ENCODE data around the gene PIP4K2A. TPM values are rescaled to one million over a fixed set of nuclear protein-coding genes. Genes with fewer than 3 reads are reported as not detected.
A peak's percentile ranks its signal among the peaks of the same experiment; 100 is the strongest.

PIP4K2A gene
- polyA plus RNA-seq, 1 experiment: 24.1 TPM

GRCh38 chr10:22683140-22683389, 31.3 kb downstream of the PIP4K2A start:
- H3K4me3 ChIP-seq (ENCODE audit: low read depth, low read length): no peak overlapping the region
- no peak overlapping the region for H3K27ac ChIP-seq (ENCODE audit: low read depth, low read length)
- ChIA-PET CTCF (no interaction called here), POLR2A (no interaction called here)
- no peaks in the 10 kb centered on the region for H3K9me3 ChIP-seq (ENCODE audit: control insufficient read depth, insufficient read depth, low read length)
- H3K27me3 ChIP-seq (ENCODE audit: control insufficient read depth, insufficient read depth, low read length): no peaks in the 10 kb centered on the region
- no peak for TF ChIP-seq CTCF (IDR thresholded peaks at IDR 0.05; ENCODE audit: low read depth, low read length)
- DNase-seq (ENCODE audit: low read depth, low spot score): no peak

GRCh38 chr10:22682237-22683139, 31.9 kb downstream of the PIP4K2A start:
- POLR2A ChIA-PET: no interaction called here
- Histone ChIP-seq H3K4me3 (ENCODE audit: low read depth, low read length) (no peak overlapping the region), H3K27ac (ENCODE audit: low read depth, low read length) (no peak overlapping the region), H3K27me3 (ENCODE audit: control insufficient read depth, insufficient read depth, low read length) (no peaks in the 10 kb centered on the region), H3K9me3 (ENCODE audit: control insufficient read depth, insufficient read depth, low read length) (no peaks in the 10 kb centered on the region)
- no peak for DNase-seq (ENCODE audit: low read depth, low spot score)
- CTCF ChIA-PET: no interaction called here
- TF ChIP-seq CTCF (IDR thresholded peaks at IDR 0.05; ENCODE audit: low read depth, low read length): no peak

DNA sequence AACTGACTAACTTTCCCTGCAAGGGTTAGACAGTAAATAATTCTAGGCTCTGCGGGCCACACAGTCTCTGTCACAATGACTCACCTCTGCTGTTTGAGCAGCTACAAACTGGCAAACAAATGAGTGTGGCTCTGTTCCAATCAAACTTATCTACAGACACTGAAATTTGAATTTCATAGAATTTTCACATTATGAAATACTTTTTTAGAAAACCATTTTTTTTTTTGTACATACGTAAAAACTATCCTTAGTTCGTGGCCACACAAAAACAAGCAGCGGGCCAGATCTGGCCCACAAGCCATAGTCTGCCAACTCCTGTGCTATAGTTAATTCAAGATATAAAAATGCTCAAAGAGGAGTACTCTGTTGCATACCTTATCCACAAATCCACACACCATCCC, 32.6 kb downstream of the PIP4K2A start:
- DNase-seq (ENCODE audit: low read depth, low spot score): no peak

GRCh38 chr10:22681301-22681700, 33.1 kb downstream of the PIP4K2A start:
- CTCF ChIA-PET: no interaction called here
- Histone ChIP-seq H3K27ac (ENCODE audit: low read depth, low read length) (peak overlapping the region; percentile 13), H3K27me3 (ENCODE audit: control insufficient read depth, insufficient read depth, low read length) (no peaks in the 10 kb centered on the region), H3K4me3 (ENCODE audit: low read depth, low read length) (no peak overlapping the region), H3K9me3 (ENCODE audit: control insufficient read depth, insufficient read depth, low read length) (no peaks in the 10 kb centered on the region)
- no peak for TF ChIP-seq CTCF (IDR thresholded peaks at IDR 0.05; ENCODE audit: low read depth, low read length)
- POLR2A ChIA-PET: no interaction called here
- no peak for DNase-seq (ENCODE audit: low read depth, low spot score)

More for the DNA sequence above, 32.6 kb downstream of the PIP4K2A start:
- Histone ChIP-seq H3K27me3 (ENCODE audit: control insufficient read depth, insufficient read depth, low read length) (no peaks in the 10 kb centered on the region), H3K9me3 (ENCODE audit: control insufficient read depth, insufficient read depth, low read length) (no peaks in the 10 kb centered on the region), H3K27ac (ENCODE audit: low read depth, low read length) (no peak overlapping the region), H3K4me3 (ENCODE audit: low read depth, low read length) (no peak overlapping the region)
- ChIA-PET POLR2A (no interaction called here), CTCF (no interaction called here)
- TF ChIP-seq CTCF (IDR thresholded peaks at IDR 0.05; ENCODE audit: low read depth, low read length): no peak

DNA sequence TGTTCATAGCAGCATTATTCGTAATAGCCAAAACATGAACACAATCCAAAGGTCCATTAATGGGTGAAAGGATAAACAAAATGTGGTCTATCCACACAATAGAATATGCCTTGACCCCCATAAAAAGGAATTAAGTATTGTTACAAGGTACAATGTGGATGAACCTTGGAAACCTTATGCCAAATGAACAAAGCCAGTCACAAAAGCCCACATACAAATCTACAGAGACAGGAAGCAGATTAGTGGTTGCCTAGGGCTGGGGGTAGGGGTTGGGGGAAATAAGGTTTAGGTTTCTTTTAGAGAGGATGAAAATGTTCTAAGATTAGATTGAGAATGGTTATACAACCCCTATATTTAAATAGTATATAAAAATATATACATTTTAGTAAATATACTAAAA, 34.8 kb downstream of the PIP4K2A start:
- H3K27me3 ChIP-seq (ENCODE audit: control insufficient read depth, insufficient read depth, low read length): no peaks in the 10 kb centered on the region
- H3K9me3 ChIP-seq (ENCODE audit: control insufficient read depth, insufficient read depth, low read length): no peaks in the 10 kb centered on the region
- H3K27ac ChIP-seq (ENCODE audit: low read depth, low read length): no peak overlapping the region
- ChIA-PET CTCF (interaction anchor here (0.6 kb wide), 1 partner anchor 125 kb away, joined by 3 read pairs; no protein-coding TSS in a partner anchor), POLR2A (no interaction called here)
- no peak for TF ChIP-seq CTCF (IDR thresholded peaks at IDR 0.05; ENCODE audit: low read depth, low read length)
- DNase-seq (ENCODE audit: low read depth, low spot score): no peak
- H3K4me3 ChIP-seq (ENCODE audit: low read depth, low read length): no peak overlapping the region
